Measurements from ENCODE around the gene AMPD2.
"Not testable (repeated sequence)": the region's sequence is repeated elsewhere in the genome, so short reads cannot be mapped to it uniquely, and the experiment has no call there.

AMPD2 gene

GRCh38 chr1:109657395-109657794, 37.8 kb downstream of the AMPD2 start:
- no peak for DNase-seq (ENCODE audit: low read depth)
- TF ChIP-seq CTCF (IDR thresholded peaks at IDR 0.05; ENCODE audit: insufficient read depth, low read depth, low read length, missing control alignments), result no peak
- H3K4me3 ChIP-seq (ENCODE audit: low read depth, low read length), result no peak overlapping the region

GRCh38 chr1:109657970-109658369, 38.3 kb downstream of the AMPD2 start:
- no peak for TF ChIP-seq CTCF (IDR thresholded peaks at IDR 0.05; ENCODE audit: insufficient read depth, low read depth, low read length, missing control alignments)
- no peak for DNase-seq (ENCODE audit: low read depth)
- H3K4me3 ChIP-seq (ENCODE audit: low read depth, low read length), result no peak overlapping the region

- TF ChIP-seq CTCF (IDR thresholded peaks at IDR 0.05; ENCODE audit: insufficient read depth, low read depth, low read length, missing control alignments), result no peak
- DNase-seq (ENCODE audit: low read depth), result no peak
Observed at GRCh38 chr1:109658533-109659042, 39.0 kb downstream of the AMPD2 start.

GRCh38 chr1:109659145-109659544, 39.5 kb downstream of the AMPD2 start:
- TF ChIP-seq CTCF (IDR thresholded peaks at IDR 0.05; ENCODE audit: insufficient read depth, low read depth, low read length, missing control alignments), result no peak
- no peak for DNase-seq (ENCODE audit: low read depth)
- no peak overlapping the region for H3K4me3 ChIP-seq (ENCODE audit: low read depth, low read length)

More at GRCh38 chr1:109658533-109659042, 39.0 kb downstream of the AMPD2 start:
- H3K4me3 ChIP-seq (ENCODE audit: low read depth, low read length), result no peak overlapping the region

- no peak for TF ChIP-seq CTCF (IDR thresholded peaks at IDR 0.05; ENCODE audit: insufficient read depth, low read depth, low read length, missing control alignments)
- no peak for DNase-seq (ENCODE audit: low read depth)
- H3K4me3 ChIP-seq (ENCODE audit: low read depth, low read length), result no peak overlapping the region
Observed at GRCh38 chr1:109659997-109660690, 40.5 kb downstream of the AMPD2 start.

- H3K4me3 ChIP-seq (ENCODE audit: low read depth, low read length); DNase-seq (ENCODE audit: low read depth): not testable (repeated sequence)
Observed at GRCh38 chr1:109660691-109661026, 41.0 kb downstream of the AMPD2 start.

GRCh38 chr1:109661391-109661790, 41.8 kb downstream of the AMPD2 start:
- no peak for TF ChIP-seq CTCF (IDR thresholded peaks at IDR 0.05; ENCODE audit: insufficient read depth, low read depth, low read length, missing control alignments)
- H3K4me3 ChIP-seq (ENCODE audit: low read depth, low read length), result no peak overlapping the region
- no peak for DNase-seq (ENCODE audit: low read depth)

All from GM12865 (cell line).